RCC 7860 (cell line): ENCODE measurements around the gene ZBTB8B.

Experiments
- DNase-seq: peaks from one replicate; pipeline ENCODE4 v3.0.0-alpha.2; 2015; ENCODE audit warnings: low spot score
- FAIRE-seq: peaks from 2 replicates; lab custom pipeline; 2012; peaks lifted over from hg19 to GRCh38; lab: Jason Lieb, UNC

Gene ZBTB8B

GRCh38 chr1:32503153-32503552, 38.3 kb downstream of the ZBTB8B start:
- no peak for FAIRE-seq

GRCh38 chr1:32507021-32507420, 42.1 kb downstream of the ZBTB8B start:
- DNase-seq (no peak), FAIRE-seq (no peak)

More at GRCh38 chr1:32503153-32503552, 38.3 kb downstream of the ZBTB8B start:
- DNase-seq, result no peak

- DNase-seq, result no peak
- FAIRE-seq, result no peak
Observed at GRCh38 chr1:32508761-32509160, 43.9 kb downstream of the ZBTB8B start.

- FAIRE-seq (no peak), DNase-seq (no peak)
Observed at GRCh38 chr1:32509939-32510338, 45.1 kb downstream of the ZBTB8B start.
